GM03348 (cell line): ENCODE measurements around the gene ABCD1.
"Not testable (repeated sequence)": the region's sequence is repeated elsewhere in the genome, so short reads cannot be mapped to it uniquely, and the experiment has no call there.

Source experiments
- DNase-seq: peaks from one replicate; pipeline ENCODE4 v3.0.0; 2012; ENCODE audit warnings: low spot score

The ABCD1 gene

GRCh38 chrX:153709726-153710674, 14.7 kb upstream of the ABCD1 start:
- no peak for DNase-seq

- DNase-seq: no peak
Measured at GRCh38 chrX:153714256-153714655, 10.4 kb upstream of the ABCD1 start.

DNA sequence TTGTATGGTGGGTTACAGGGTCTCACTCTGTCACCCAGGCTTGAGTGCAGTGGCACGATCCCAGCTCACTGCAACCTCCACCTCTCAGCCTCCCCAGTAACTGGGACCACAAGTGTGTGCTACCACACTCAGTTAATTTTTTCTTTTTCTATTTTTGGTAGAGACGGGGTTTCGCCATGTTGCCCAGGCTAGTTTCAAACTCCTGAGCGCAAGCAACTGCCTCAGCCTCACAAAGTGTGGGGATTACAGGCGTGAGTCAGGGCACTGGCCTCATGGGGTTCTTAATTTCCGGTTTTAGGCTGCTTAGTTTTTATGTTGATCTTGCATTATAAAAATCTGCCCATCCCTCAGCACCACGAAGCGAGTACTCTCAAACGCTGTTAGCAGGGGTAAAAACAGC, 7.2 kb upstream of the ABCD1 start:
- no peak for DNase-seq

DNA sequence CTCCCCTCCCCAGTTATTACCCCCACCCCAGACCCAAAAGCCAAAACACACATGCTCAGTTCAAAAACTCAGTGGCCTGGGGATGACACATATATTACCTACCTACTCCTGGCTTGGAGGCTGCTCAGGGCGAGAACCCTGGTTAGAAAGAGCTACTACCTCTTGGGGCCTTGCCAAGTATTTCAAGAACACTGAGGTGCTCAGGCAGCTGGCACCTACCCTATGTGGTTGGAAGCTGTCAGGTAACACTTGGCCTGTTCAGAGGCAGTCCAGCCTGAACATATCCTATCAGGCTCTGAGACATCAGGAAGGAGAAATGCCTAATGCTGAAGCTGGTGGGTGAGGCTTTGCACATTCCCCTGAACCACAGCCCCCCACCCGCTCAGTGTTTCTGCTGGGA, 5.4 kb upstream of the ABCD1 start:
- DNase-seq: no peak

DNA sequence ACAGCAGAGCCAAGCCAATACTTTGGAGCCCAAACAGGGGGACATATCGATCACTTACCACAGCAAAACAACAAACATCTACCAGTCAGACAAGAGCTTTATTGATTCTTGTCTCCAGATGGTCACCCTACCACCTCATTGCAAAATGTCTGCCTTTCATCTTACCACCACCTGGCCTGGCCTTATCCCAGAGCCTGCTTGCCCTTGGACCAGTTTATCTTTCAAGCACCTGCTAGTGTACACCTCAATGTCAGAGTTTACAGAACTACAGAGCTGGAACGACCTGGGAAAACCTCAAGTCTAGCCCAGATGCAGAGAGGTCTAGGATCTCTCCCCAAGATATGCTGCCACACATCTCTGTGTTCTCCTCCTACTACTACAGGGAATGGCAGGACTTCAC, 5.0 kb upstream of the ABCD1 start:
- no peak for DNase-seq

DNA sequence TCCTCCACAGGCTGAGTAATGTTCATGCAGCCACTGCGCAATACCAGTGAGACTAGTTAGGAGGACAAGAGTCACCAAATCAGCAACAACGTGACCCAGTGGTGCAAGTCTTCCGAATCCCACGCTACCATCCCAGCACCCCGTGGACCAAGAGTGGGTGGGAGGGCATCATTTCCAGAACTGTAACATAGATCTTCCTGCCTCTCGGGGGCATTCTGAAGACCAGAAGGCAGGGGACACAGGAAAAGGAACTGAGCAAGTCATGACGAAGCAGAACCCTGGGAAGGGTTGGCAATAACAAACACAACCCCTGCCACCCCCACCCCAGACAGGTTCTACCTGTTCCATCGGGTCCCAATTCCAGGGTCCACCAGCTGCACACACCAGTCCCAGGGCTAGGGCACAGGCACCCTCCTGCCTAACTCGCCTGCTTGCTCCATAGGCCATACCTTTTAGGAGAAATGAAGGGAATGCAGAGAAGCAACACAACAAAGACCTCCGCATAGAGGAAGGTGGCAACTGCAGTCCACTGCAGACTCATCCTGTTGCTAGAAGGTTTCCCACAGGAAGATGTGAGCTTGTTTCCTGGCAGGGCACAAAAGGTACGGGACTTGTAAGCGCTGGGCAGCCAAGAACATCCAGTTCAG, 1.8 kb upstream of the ABCD1 start:
- no peak for DNase-seq

DNA sequence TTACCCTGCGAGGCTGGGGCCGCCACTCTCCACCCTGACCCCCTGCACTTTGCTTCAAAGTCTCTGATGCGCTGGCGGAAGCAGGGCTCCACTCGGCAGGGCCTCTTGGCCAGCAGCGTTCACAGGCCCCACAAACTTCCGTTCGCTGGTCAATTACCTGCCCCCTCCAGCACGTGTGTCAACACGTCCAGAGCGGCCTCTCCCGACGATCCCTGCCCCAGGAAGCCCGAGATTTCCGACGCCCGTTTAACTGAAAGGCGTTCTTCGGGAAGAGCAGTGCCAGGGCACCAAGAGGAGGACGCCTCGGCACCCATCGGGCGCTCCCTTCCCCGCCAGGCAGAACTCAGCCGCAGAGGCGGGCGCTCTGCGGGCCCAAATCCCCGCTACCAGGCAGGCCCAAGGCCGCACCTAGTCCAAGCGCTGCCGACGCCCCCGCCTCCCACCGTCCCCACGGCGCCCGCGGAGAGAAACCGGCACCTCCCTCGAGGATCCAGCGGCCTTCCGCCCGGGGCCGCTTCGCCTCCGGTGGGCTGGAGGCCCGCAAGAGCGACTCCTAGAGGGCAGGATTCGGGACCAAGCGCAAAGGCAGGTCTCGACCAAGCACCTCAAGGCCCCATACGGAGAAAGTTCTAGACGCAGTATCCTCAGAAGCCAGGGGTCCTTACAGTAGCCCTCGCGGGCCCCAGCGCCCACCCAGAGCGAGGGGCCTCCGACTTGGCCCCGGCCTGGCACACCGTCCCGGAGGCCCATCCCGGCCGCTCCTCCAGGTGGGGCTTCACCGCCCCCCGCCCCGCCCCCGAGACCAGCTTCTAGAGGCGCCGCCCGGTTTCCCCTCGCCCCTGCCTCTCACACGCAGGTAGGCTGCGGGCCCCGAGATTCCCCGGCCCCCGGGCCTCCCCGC, 1.1 kb upstream of the ABCD1 start:
- DNase-seq: peak; percentile 50

- no peak for DNase-seq
Measured at GRCh38 chrX:153725039-153725831, 579 bp downstream of the ABCD1 start.

GRCh38 chrX:153725832-153726285, 1.2 kb downstream of the ABCD1 start:
- DNase-seq: no peak

DNA sequence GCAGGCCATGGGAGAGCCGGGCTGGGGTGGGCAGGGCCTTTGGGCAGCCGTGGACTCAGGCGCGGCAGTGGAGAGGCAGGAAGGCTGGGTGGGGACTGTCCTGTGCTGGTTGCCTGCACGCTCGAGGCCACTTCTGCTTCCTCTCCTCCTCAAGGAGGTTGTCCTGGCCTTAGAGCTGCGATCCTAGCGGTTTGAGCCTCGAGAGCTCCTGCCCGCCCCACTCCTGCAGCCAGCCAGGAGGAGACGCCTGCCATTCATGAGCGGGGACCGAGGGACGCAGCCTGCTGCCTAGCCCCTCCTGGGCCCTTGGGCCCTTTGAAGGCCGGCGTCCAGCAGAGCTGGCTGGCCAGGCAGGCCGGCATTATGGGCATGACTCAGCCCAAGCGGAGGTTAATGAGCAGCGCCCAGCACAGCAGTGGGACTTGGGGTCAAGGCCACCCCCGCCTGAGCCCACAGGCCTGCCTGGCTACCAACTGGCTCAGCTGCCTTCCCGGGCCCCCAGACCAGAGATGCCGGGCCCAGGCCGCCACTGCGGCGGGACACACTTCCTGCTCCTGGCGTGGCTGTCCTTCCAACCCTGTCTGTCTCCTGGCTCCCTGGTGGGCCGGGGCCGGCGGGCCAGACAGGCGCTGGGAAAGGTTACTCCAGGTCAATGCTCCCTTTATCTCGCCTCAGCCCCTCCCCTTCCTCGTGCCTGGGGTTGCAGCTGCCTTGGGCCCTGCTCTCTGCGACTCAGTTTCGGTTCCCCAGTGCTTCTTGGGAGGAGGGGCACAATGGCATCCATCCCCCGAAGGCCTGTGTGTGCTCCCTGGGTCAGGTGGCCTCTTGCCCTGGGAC, 1.8 kb downstream of the ABCD1 start:
- peak; percentile 49 for DNase-seq

GRCh38 chrX:153727123-153727931, 2.7 kb downstream of the ABCD1 start:
- peak; percentile 48 for DNase-seq

GRCh38 chrX:153728095-153728494, 3.4 kb downstream of the ABCD1 start:
- no peak for DNase-seq

DNA sequence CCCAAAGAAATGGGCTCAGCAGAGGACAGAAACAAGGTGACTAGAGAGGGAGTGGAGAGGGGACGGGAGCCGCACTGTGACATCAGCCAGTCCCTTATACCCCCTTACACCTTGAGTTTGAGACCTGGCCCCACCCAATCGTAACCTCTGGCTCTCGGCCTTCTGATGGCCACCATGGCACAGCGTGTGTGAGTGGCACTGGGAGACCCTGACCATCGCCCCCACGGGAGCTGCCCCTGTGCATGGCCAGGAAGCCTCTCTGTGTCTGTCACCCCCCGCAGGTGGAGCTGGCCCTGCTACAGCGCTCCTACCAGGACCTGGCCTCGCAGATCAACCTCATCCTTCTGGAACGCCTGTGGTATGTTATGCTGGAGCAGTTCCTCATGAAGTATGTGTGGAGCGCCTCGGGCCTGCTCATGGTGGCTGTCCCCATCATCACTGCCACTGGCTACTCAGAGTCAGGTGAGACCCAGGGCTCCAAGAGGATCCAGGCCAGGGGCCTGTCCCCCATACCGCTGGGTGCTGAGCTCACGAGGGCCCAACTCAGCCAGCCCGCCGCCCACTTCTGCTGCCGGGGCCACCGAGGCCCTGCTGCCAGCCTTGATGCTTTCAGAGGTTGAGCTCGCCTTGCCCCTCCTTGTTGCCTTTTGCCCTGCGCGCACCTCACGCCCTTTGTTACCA, 4.4 kb downstream of the ABCD1 start:
- DNase-seq: no peak

GRCh38 chrX:153730115-153730514, 5.5 kb downstream of the ABCD1 start:
- not testable (repeated sequence) for DNase-seq

GRCh38 chrX:153731117-153731844, 6.6 kb downstream of the ABCD1 start:
- no peak for DNase-seq

GRCh38 chrX:153731845-153732215, 7.2 kb downstream of the ABCD1 start:
- no peak for DNase-seq

DNA sequence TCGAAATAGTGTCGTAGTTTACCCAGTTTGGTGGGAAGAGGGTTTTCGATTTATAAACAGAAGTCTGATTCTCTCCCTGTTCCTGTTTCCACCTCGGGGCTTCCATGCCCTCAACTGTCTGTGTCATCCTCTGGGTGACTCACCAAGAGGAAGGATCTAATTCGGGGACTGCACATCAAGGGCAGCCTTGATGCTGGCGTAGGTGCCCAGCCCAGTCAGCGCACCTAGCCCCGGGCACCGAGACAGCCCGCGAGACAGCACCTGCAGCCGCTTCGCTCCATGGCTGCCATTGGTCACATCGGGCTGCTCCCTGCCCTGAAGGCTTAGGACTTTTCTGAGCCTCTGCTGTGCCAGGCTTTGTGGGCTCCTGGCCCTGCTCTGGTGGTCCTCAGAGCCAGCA, 7.7 kb downstream of the ABCD1 start:
- no peak for DNase-seq

- DNase-seq: no peak
Measured at GRCh38 chrX:153733651-153734240, 9.1 kb downstream of the ABCD1 start.
